Psoas muscle (tissue), 8 donors: ENCODE results near the gene CFD. TPM values are rescaled to one million over a fixed set of nuclear protein-coding genes. Genes with fewer than 3 reads are reported as not detected.

Source experiments
- ATAC-seq, 4 donors: fragments of 200-7000 bp; cut with Tn5 transposase; one replicate each; pipeline ENCODE4 v1.9.1; 2020; ENCODE audit warnings: moderate library complexity in 3 of 4, mild to moderate bottlenecking in 2 of 4
- DNase-seq, 2 donors: peaks; one replicate each; pipeline ENCODE4 v3.0.0-alpha.2; 2020
- H3K27ac ChIP-seq: fragments of 200-600 bp; one replicate; pipeline ENCODE4 v1.8.0; 2022
- H3K27me3 ChIP-seq, 3 donors: fragments of 200-600 bp in 1 of 3; one replicate each; pipeline versions ENCODE4 v1.6.1 to v1.8.0; 2013 to 2022; ENCODE audit warnings: low read length in 2 of 3, mild to moderate bottlenecking in 2 of 3, moderate library complexity in 1 of 3; ENCODE audit not compliant: insufficient read depth in 3 of 3
- H3K36me3 ChIP-seq, 2 donors: fragments of 200-600 bp in 1 of 2; one replicate each; pipeline versions ENCODE4 v1.6.1 to v1.8.0; 2013 to 2022; ENCODE audit warnings: low read depth in 1 of 2, mild to moderate bottlenecking in 1 of 2, moderate library complexity in 1 of 2; ENCODE audit not compliant: insufficient read depth in 1 of 2
- H3K4me1 ChIP-seq: fragments of 200-600 bp; one replicate; pipeline ENCODE4 v1.8.0; 2022
- H3K4me3 ChIP-seq: fragments of 200-600 bp; one replicate; pipeline ENCODE4 v1.8.0; 2022; ENCODE audit warnings: mild to moderate bottlenecking
- H3K9me3 ChIP-seq: fragments of 200-600 bp; one replicate; pipeline ENCODE4 v1.8.0; 2022
- WGBS, 3 donors: extraction: QIAGEN DNeasy Blood & Tissue Kit; methylation state at CpG; one replicate each; pipeline versions ENCODE4 v1.1.6 to v1.1.7; 2013; 5-methylcytosine and 5-hydroxymethylcytosine counted together
- intact Hi-C, 2 donors: fragments of 100-400 bp; cut with DNase I; formaldehyde crosslinking; loops; one replicate each; pipeline versions ENCODE4 v1.11.0 to v1.14.2; 2022
- polyA plus RNA-seq, 3 donors: library from polyadenylated mRNA; stranded (reverse); fragments of 200-250 nt; gene quantifications; one replicate each; pipeline ENCODE4 v1.2.3, GENCODE V29; 2013
- total RNA-seq, 4 donors: library from RNA; stranded (reverse); fragmentation: NEBNext Ultra II Directional in 2 of 4; extraction: Animal tissue kit (Norgen Biotek cat#: 25700) in 2 of 4; gene quantifications; one replicate each; pipeline versions ENCODE4 v1.2.1 to v1.2.4, GENCODE V29; 2021 to 2023
- TF ChIP-seq, protein P1 (sequence below): fragments of 200-600 bp; IDR thresholded peaks from one replicate; pipeline ENCODE4 v1.8.0; 2022; ENCODE audit warnings: antibody characterized with exemption
- donor health status: healthy with polysubstance abuse.
- donor health status: DM: no; HTN: no; CAD: no; lungs with moderate emphysema.
- donor health status: Bipolar disorder and iron deficiency.
- donor health status: healthy.
- donor health status: DM: yes; HTN: yes; CAD: no.
- donor health status: DM: no; HTN: no; CAD: no.
- donor health status: DM: no; HTN: no; CAD: no.
- donor health status: DM: yes; HTN: yes; CAD: no.

CFD gene
- total and polyA plus RNA-seq, 7 donors = 56.8 to 142 (median 79.9) TPM

DNA sequence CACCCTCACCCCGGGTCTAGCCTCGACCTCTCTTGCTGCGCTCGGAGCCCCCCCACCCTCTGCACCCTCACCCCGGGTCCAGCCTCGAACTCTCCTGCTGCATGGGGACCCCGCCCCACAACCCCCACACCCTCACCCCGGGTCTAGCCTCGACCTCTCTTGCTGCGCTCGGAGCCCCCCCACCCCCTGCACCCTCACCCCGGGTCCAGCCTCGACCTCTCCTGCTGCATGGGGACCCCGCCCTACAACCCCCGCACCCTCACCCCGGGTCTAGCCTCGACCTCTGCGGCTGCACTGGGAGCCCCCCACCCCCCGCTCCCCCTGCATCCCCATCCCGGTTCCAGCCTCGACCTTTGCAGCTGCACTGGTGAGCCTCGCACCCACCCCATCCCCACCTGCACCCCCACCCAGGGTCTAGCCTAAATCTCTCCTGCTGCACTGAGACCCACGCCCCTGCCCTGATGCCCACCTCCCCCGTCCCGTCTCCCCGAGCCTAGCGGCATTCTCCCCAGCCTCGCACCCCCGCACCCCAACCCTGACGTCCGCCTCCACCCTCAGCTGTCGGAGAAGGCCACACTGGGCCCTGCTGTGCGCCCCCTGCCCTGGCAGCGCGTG, 1.8 kb downstream of the CFD start:
- 46 to 60% (median 58%) methylated on average over 21 to 33 of the region's 35 CpGs for WGBS, 3 donors

DNA sequence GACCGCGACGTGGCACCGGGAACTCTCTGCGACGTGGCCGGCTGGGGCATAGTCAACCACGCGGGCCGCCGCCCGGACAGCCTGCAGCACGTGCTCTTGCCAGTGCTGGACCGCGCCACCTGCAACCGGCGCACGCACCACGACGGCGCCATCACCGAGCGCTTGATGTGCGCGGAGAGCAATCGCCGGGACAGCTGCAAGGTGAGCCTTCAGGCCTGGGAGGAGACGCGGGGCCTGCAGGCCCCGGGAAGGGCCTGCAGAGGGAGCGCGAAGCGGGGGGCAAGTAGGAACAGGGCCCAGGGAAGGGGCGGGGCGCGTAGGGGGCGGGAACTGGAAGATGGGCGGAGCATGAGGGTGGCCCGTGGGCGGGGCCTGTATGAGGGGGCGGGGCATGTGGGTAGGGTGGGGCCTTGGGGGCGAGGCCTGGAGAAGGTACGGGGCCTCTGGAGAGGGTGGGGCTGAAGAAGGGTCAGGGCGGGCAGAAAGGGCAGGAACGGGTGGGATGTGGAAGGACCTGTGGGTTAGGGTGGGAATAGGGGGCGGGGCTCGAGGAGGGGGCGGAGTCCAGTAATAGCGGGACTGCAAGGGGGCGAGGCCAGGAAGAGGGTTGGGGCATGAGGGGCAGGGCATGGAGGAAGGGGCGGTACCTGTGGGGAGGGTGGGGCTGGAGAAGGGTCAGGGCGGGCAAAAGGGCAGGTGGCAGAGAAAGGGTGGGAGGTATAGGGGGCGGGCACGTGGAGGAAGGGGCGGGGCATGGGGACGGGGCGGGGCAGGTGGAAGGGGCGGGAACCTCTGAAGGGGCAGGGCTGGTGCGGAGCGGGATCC, 2.5 kb downstream of the CFD start:
- intact Hi-C loops = no loop called here
- Histone ChIP-seq H3K27ac (no peak overlapping the region), H3K27me3 (peaks cover 0 to 50% (median 11%) of the 10 kb centered on the region in 3 donors), H3K4me3 (no peak overlapping the region), H3K36me3 (no peaks in the 10 kb centered on the region), H3K4me1 (peaks cover 9% of the 10 kb centered on the region), H3K9me3 (no peaks in the 10 kb centered on the region)
- WGBS, 3 donors = 14 to 19% (median 16%) methylated on average over 53 to 60 of the region's 60 CpGs
- DNase-seq (peak in 1 of 2 donors; percentile 81), ATAC-seq (peak; percentile 7 to 49 (median 32))
- TF ChIP-seq, protein P1, sequence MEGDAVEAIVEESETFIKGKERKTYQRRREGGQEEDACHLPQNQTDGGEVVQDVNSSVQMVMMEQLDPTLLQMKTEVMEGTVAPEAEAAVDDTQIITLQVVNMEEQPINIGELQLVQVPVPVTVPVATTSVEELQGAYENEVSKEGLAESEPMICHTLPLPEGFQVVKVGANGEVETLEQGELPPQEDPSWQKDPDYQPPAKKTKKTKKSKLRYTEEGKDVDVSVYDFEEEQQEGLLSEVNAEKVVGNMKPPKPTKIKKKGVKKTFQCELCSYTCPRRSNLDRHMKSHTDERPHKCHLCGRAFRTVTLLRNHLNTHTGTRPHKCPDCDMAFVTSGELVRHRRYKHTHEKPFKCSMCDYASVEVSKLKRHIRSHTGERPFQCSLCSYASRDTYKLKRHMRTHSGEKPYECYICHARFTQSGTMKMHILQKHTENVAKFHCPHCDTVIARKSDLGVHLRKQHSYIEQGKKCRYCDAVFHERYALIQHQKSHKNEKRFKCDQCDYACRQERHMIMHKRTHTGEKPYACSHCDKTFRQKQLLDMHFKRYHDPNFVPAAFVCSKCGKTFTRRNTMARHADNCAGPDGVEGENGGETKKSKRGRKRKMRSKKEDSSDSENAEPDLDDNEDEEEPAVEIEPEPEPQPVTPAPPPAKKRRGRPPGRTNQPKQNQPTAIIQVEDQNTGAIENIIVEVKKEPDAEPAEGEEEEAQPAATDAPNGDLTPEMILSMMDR = no peak

More for the DNA sequence above, 1.8 kb downstream of the CFD start:
- Histone ChIP-seq H3K27ac (no peak overlapping the region), H3K9me3 (no peaks in the 10 kb centered on the region), H3K4me3 (no peak overlapping the region), H3K27me3 (peaks cover 0 to 56% (median 11%) of the 10 kb centered on the region in 3 donors), H3K36me3 (no peaks in the 10 kb centered on the region), H3K4me1 (peaks cover 9% of the 10 kb centered on the region)
- TF ChIP-seq, protein P1 = no peak
- ATAC-seq = no peak
- intact Hi-C loops = no loop called here
- DNase-seq = peak in 1 of 2 donors; percentile 54

GRCh38 chr19:862581-863314, 3.3 kb downstream of the CFD start:
- intact Hi-C loops = no loop called here
- H3K4me1 ChIP-seq = peaks cover 9% of the 10 kb centered on the region
- no peaks in the 10 kb centered on the region for H3K9me3 ChIP-seq
- DNase-seq (peak; percentile 63 to 85), ATAC-seq (peak; percentile 29 to 47 (median 42))
- peaks cover 0 to 46% (median 11%) of the 10 kb centered on the region in 3 donors for H3K27me3 ChIP-seq
- TF ChIP-seq, protein P1 = no peak
- 17 to 21% (median 18%) methylated on average over 32 to 48 of the region's 48 CpGs for WGBS, 3 donors
- peaks cover 0 to 6% of the 10 kb centered on the region in 2 donors for H3K36me3 ChIP-seq
- H3K27ac ChIP-seq = no peak overlapping the region
- no peak overlapping the region for H3K4me3 ChIP-seq

DNA sequence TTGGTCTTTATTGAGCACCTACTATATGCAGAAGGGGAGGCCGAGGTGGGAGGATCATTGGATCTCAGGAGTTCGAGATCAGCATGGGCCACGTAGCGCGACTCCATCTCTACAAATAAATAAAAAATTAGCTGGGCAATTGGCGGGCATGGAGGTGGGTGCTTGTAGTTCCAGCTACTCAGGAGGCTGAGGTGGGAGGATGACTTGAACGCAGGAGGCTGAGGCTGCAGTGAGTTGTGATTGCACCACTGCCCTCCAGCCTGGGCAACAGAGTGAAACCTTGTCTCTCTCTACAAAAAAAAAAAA, 3.8 kb downstream of the CFD start:
- Histone ChIP-seq H3K9me3 (no peaks in the 10 kb centered on the region), H3K4me3 (no peak overlapping the region), H3K36me3 (peaks cover 0 to 11% of the 10 kb centered on the region in 2 donors), H3K27me3 (peaks cover 0 to 41% (median 11%) of the 10 kb centered on the region in 3 donors), H3K4me1 (peaks cover 9% of the 10 kb centered on the region), H3K27ac (no peak overlapping the region)
- no peak for ATAC-seq
- 68 to 83% (median 74%) methylated on average over 7 of the region's 7 CpGs for WGBS, 3 donors
- no peak for DNase-seq
- intact Hi-C loops = no loop called here
- TF ChIP-seq, protein P1 = no peak
